NCI-H226 (cell line): ENCODE results near the gene TNRC6C.
"Not testable (repeated sequence)": the region's sequence is repeated elsewhere in the genome, so short reads cannot be mapped to it uniquely, and the experiment has no call there.

Experiments
- DNase-seq: peaks from one replicate; pipeline ENCODE4 v3.0.0-alpha.2; 2015

The TNRC6C gene

DNA sequence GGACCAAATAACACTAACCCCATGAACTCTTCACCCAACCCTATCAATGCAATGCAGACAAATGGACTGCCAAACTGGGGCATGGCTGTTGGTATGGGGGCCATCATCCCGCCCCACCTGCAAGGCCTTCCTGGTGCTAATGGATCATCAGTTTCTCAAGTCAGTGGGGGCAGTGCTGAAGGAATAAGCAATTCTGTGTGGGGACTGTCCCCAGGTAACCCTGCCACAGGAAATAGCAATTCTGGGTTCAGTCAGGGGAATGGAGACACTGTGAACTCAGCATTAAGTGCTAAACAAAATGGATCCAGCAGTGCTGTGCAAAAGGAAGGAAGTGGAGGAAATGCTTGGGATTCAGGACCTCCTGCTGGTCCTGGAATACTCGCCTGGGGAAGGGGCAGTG, 91.1 kb downstream of the TNRC6C start:
- DNase-seq, result no peak

DNA sequence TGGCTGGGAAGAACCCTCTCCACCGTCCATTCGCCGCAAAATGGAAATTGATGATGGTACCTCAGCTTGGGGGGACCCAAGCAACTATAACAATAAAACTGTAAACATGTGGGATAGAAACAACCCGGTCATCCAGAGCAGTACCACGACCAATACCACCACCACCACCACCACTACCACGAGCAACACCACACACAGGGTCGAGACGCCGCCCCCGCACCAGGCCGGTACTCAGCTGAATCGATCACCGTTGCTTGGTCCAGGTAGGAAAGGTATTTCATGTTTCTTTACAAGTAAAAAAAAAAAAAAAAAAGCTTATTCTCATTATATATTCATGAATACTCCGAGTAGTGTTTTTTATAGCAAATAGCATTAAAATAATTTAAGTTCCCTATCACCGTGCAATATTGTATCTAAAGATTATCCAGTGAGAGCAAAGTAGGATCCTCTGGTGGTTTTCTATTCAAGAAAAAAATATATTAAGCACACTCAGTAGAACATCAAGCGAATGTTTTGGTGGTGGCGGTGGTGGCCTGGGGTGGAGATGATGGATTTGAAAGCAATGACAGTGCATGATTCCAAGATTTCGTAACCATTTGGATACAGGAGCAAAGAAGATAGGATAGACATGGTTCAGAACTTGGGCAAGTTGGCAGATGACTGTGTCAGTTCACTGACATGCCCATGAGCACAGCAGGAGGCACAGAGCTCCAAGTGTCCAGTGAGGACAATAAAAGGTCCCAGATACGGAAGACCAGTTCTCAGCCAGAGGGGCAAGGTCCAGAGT, 92.9 kb downstream of the TNRC6C start:
- no peak for DNase-seq

- no peak for DNase-seq
Observed at GRCh38 chr17:78053777-78054468, 95.4 kb downstream of the TNRC6C start.

GRCh38 chr17:78057113-78057740, 98.7 kb downstream of the TNRC6C start:
- DNase-seq, result no peak

- no peak for DNase-seq
Observed at GRCh38 chr17:78058001-78058400, 99.5 kb downstream of the TNRC6C start.

GRCh38 chr17:78058581-78058980, 100.1 kb downstream of the TNRC6C start:
- no peak for DNase-seq

- DNase-seq, result no peak
Observed at GRCh38 chr17:78062596-78062995, 104.1 kb downstream of the TNRC6C start.

GRCh38 chr17:78063489-78063888, 105.0 kb downstream of the TNRC6C start:
- DNase-seq, result no peak

GRCh38 chr17:78064708-78065107, 106.2 kb downstream of the TNRC6C start:
- DNase-seq, result no peak

DNA sequence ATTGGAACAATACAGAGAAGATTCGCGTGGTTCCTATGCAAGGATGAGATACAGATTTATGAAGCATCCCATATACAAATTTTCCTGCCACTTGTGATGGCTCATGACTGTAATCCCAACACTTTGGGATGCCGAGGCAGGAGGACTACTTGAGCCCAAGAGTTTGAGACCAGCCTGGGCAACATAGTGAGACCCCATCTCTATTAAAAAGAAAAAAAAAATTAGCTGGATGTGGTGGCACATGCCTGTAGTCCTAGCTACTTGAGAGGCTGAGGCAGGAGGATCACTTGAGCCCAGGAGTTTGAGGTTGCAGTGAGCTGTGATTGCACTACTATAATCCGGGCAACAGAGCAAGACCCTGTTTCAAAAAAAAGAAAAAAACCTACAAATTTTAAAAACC, 108.5 kb downstream of the TNRC6C start:
- not testable (repeated sequence) for DNase-seq

DNA sequence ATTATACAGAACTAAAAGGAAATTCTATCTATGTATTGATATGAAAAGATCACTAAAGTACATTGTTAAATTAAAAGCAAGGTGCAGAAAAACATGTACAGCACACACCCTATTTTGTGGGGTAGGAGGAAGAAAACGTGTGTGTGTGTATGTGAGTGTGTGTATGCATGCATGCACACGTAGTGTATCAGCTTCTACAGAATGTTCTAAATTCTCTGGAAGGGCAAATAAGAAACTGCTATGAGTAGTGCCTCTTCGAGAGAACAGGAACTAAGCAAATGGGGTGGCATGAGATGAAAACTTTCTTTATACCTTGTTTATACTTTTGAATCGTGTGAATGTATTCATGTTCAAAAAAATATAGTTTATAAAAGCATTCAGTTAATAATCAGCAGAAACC, 111.2 kb downstream of the TNRC6C start:
- no peak for DNase-seq

- no peak for DNase-seq
Observed at GRCh38 chr17:78072961-78073360, 114.5 kb downstream of the TNRC6C start.

DNA sequence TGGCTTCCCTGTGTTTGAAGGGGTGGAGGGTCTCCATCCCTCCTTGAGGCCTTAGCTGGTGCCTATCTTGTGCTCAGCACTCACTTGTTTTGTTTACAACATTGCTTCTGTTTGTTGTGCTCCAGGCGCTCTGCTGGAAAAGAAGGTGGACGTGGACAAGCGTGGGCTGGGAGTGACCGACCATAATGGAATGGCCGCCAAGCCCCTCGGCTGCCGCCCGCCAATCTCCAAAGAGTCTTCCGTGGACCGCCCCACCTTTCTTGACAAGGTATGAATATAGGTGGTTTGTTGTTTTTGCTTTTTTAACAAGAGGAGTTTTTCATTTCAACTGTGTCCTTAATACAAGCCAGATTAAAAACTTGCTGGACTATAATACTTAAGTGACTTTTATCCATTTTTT, 116.5 kb downstream of the TNRC6C start:
- DNase-seq, result no peak

GRCh38 chr17:78075545-78075944, 117.0 kb downstream of the TNRC6C start:
- DNase-seq, result no peak

- DNase-seq, result no peak
Observed at GRCh38 chr17:78079253-78079652, 120.8 kb downstream of the TNRC6C start.

DNA sequence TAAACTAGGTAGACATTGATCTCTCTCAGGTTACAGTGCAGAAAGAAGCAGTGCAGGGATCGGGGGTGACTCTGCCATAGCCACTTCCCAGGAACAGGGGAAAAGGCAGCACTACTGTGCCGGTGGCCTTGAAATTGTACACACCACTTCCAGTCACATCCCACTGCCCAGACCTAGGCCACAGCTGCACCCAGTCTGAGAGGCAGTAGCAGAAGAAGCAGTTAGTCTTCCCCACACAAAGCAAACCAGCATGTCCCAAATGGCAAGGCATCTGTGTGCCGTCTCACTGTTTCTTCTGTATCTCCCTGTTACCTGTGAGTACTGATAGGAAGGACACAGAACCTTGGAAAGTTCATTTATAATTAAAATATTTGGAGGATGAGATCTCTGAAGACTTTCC, 123.0 kb downstream of the TNRC6C start:
- no peak for DNase-seq

DNA sequence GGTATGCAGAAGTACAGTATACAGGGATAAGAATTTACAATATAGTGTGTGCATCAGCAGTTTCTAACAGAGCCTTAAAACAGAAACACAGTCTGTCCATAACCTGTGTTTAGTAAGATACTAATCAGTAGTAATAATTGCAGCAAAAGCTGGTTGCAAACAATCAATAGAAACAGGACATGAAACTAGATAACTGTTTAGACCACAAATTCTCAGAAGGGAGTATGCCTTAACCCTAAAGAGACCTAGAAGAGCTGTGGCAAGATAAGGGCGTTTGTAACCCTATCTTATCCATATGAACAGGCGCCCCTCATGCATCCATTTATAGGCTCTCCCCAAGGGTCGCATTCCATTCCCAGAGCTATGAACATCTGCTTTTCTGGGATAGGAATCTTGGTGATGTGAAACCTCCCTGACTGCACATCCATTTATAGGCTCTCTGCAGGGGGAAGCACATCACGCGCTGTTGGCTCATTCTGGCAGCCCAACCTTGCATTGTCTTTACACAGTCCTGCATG, 123.9 kb downstream of the TNRC6C start:
- not testable (repeated sequence) for DNase-seq

DNA sequence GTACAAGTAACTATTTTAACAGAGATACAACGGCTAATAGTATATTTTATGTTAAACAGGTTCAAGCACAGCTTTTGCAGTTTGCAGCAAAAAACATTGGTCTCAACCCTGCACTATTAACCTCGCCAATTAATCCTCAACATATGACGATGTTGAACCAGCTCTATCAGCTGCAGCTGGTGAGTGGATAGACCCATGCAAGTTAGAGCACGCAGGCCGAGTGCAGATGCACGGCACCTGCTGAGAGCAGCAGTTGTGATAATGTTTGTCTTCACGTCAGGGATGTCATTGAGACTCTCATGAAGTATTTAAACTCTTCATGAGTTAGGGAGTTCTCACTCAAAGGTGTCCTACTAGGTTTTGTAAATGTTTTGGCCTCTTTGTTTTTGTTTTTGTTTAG, 124.5 kb downstream of the TNRC6C start:
- DNase-seq, result no peak

- DNase-seq, result no peak
Observed at GRCh38 chr17:78086740-78087139, 128.2 kb downstream of the TNRC6C start.

DNA sequence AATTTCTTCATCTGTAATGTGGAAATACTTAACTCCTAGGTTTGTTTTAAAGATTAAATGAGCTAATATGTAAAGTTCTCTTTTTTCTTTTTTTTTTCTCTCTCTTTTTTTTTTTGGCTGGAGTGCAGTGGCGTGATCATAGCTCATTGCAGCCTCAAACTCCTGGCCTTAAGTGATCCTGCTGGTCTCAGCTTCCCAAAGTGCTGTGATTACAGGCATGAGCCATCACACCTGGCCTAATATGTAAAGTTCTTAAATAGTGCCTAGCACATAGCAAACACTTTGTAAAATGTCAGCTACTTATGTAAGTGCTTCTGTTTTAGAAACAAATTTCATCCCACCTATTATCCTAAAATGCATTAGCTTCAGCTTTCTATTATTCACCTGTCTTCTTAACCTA, 130.0 kb downstream of the TNRC6C start:
- no peak for DNase-seq

- DNase-seq, result no peak
Observed at GRCh38 chr17:78089576-78090281, 131.2 kb downstream of the TNRC6C start.

GRCh38 chr17:78092794-78093324, 134.4 kb downstream of the TNRC6C start:
- no peak for DNase-seq

- no peak for DNase-seq
Observed at GRCh38 chr17:78095035-78095434, 136.5 kb downstream of the TNRC6C start.
